ENCODE data around the gene IVD.

Gene IVD

DNA sequence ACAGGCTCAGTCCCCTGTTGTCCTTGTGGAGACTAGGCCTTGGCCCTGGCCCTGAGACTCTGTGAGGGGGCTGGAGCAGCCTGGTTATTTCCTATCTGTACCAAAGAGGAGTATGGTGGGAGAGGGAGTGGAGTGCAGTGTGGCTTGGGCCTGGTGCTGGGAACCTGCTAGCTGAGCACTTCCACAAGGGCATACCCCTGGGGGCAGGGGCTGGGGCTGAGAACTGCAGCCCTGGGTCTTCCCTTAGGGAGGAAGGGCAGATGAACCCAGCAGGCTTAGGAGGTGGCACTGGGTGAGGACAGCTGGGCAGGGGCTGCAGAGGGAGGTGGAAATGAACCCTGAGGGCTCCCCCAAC, 61.6 kb downstream of the IVD start:
- ChIA-PET CTCF (no interaction called here), POLR2A (no interaction called here)
- no peak for DNase-seq (ENCODE audit: low read depth, low spot score)
- H3K4me3 ChIP-seq (ENCODE audit: low read depth, low read length) = no peak overlapping the region
- TF ChIP-seq CTCF (IDR thresholded peaks at IDR 0.05; ENCODE audit: insufficient read depth, low read length, missing control alignments) = no peak

- TF ChIP-seq CTCF (IDR thresholded peaks at IDR 0.05; ENCODE audit: insufficient read depth, low read length, missing control alignments) = no peak
Observed at GRCh38 chr15:40468898-40469331, 63.3 kb downstream of the IVD start.

GRCh38 chr15:40469776-40470390, 64.3 kb downstream of the IVD start:
- peak overlapping the region; percentile 71 for H3K4me3 ChIP-seq (ENCODE audit: low read depth, low read length)
- no peak for TF ChIP-seq CTCF (IDR thresholded peaks at IDR 0.05; ENCODE audit: insufficient read depth, low read length, missing control alignments)
- POLR2A ChIA-PET = no interaction called here
- no peak for DNase-seq (ENCODE audit: low read depth, low spot score)
- CTCF ChIA-PET = interaction anchor here (0.7 to 1.2 kb wide), 6 partner anchors 11 to 48 kb away, joined by 3 to 5 read pairs (median 3); partner anchors contain the start of gene BAHD1

More at GRCh38 chr15:40468898-40469331, 63.3 kb downstream of the IVD start:
- ChIA-PET CTCF (interaction anchor here (1.1 kb wide), 1 partner anchor 10 kb away, joined by 5 read pairs; no protein-coding TSS in a partner anchor), POLR2A (no interaction called here)
- DNase-seq (ENCODE audit: low read depth, low spot score) = no peak
- no peak overlapping the region for H3K4me3 ChIP-seq (ENCODE audit: low read depth, low read length)

DNA sequence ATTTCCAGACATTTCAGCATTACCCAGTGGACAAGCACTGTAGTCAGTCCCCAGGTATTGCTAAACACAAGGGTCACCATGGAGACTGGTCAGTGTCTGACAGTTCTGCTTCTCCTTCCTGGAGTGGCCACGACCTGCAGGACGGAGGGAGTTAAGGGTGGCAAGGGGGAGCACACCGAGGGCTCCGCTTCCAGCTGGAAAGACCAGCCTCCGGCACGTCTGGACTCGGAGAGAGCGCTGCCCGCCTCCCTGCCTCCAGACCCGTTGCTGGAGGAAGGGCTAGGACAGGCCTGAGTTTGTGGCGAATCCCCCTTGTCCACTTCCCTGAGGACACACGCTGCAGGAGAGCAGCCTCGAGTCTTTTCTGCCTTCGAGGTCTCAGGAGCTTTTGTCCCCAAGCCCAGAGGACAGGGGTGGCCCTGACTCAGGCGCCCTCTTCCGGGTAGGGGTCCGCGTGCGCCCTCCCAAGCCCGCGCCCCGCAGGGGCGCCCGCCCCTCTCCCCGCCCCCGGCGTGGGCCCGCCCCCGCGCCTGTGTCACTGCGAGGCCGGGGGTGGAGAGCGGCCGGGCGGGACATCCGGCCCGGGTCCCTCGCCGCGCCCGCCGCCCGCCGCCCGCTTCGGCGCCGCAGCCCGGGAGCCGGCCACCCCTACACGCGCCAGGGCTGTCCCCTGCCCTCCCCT, 65.0 kb downstream of the IVD start, which contains the start of gene CHST14:
CHST14 (plus strand) TSS at position 562 of the 682 bp plus-strand sequence. CDS start 230 bp downstream, outside the sequence.
- POLR2A ChIA-PET = no interaction called here

More for the DNA sequence above, 65.0 kb downstream of the IVD start, which contains the start of gene CHST14:
- no peak for DNase-seq (ENCODE audit: low read depth, low spot score)
- TF ChIP-seq CTCF (IDR thresholded peaks at IDR 0.05; ENCODE audit: insufficient read depth, low read length, missing control alignments) = no peak
- CTCF ChIA-PET = interaction anchor here (1.0 to 1.2 kb wide), 4 partner anchors 10 to 49 kb away, joined by 3 read pairs; partner anchors contain the start of gene BAHD1
- peak within 1 kb of the TSS; percentile 71 for H3K4me3 ChIP-seq (ENCODE audit: low read depth, low read length)
